RWPE2 (cell line): ENCODE measurements around the gene MCF2L.

ENCODE experiments used
- ATAC-seq: fragments of 200-7000 bp; cut with Tn5 transposase; 3 replicates; pipeline ENCODE4 v1.9.1; 2021; ENCODE audit warnings: low read depth
- DNase-seq: peaks from one replicate; pipeline ENCODE4 v3.0.0-alpha.2; 2020; ENCODE audit warnings: low spot score
- H3K27ac ChIP-seq: fragments of 450-650 bp; 2 replicates; pipeline ENCODE4 v1.5.1; 2017; ENCODE audit warnings: mild to moderate bottlenecking; ENCODE audit not compliant: poor library complexity, severe bottlenecking
- H3K27me3 ChIP-seq: fragments of 250-450 bp; sonication (Bioruptor Pico); 2 replicates; pipeline ENCODE4 v1.5.1; 2021; ENCODE audit warnings: mild to moderate bottlenecking, moderate library complexity; ENCODE audit not compliant: insufficient read depth, poor library complexity, severe bottlenecking
- H3K36me3 ChIP-seq: fragments of 250-450 bp; sonication (Bioruptor Pico); 2 replicates; pipeline ENCODE4 v1.5.1; 2020; ENCODE audit warnings: low read depth, mild to moderate bottlenecking, moderate library complexity
- H3K4me1 ChIP-seq: fragments of 250-450 bp; sonication (Bioruptor Pico); 2 replicates; pipeline ENCODE4 v1.5.1; 2021; ENCODE audit warnings: mild to moderate bottlenecking, moderate library complexity; ENCODE audit not compliant: insufficient read depth, poor library complexity, severe bottlenecking
- H3K4me3 ChIP-seq: fragments of 250-450 bp; sonication (Bioruptor Pico); 2 replicates; pipeline ENCODE4 v1.5.1; 2021; ENCODE audit warnings: mild to moderate bottlenecking, moderate library complexity; ENCODE audit not compliant: severe bottlenecking
- H3K9me3 ChIP-seq: fragments of 250-450 bp; sonication (Bioruptor Pico); 2 replicates; pipeline ENCODE4 v1.5.1; 2021; ENCODE audit warnings: mild to moderate bottlenecking, moderate library complexity; ENCODE audit not compliant: severe bottlenecking
- CTCF ChIP-seq: fragments of 450-650 bp; IDR thresholded peaks from one replicate; pipeline ENCODE4 v1.5.1; 2017; ENCODE audit warnings: mild to moderate bottlenecking, moderate library complexity; ENCODE audit not compliant: poor library complexity, severe bottlenecking

Gene MCF2L

DNA sequence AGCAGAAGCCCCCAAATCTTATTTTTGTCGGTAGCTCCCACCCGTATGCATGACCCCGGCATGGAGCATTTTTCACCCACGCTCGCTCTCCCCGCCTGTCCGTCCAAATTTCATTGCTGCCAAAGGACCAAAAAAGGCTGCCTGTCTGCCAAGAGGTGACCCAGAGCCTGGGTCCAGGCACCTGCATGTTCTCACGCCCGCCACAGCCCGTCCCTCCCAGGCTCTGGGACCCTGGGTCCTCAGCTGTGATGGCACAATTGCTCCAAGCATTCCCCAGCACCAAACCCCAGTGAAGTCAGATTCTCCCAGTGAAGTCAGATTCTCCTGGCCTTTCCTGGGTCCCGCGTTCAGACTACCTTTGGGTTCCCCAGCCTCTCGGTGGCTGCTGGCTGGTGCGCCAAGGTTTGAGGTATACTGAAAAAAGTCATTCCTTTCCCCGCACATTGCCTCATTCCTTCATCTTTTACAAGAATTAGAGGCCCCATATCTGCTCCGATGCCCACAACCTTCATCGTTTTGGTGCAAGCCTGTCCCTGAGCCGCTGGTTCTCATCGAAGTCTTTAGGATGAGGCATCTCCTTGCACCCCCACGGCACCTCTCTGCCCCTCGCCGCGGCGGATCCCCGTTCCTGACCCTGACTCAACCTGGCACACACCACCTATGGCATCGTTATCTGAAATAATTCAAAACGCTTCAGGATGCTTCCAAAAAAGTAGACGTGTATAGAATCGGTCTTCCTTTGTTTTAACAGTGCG lies 77.3 kb downstream of the MCF2L start:
- H3K36me3 ChIP-seq, result no peaks in the 10 kb centered on the region
- H3K9me3 ChIP-seq, result no peaks in the 10 kb centered on the region
- no peak for ATAC-seq
- H3K4me3 ChIP-seq, result no peak overlapping the region
- no peak for TF ChIP-seq CTCF
- H3K27me3 ChIP-seq, result peaks cover 8% of the 10 kb centered on the region
- no peaks in the 10 kb centered on the region for H3K4me1 ChIP-seq
- DNase-seq, result no peak
- no peak overlapping the region for H3K27ac ChIP-seq

DNA sequence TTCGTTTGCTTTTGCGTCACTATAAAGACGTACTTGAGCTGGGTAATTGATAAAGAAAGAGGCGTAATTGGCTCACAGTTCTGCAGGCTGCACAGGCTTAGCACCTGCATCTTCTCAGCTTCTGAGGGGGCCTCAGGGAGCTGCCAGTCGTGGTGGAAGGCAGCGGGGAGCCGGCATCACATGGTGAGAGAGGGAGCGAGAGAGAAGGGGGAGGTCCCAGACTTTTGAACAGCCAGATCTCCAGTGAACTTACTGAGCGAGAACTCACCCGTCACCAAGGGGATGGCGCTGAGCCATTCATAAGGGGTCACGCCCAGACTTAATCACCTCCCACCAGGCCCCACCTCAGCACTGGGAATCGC lies 77.8 kb downstream of the MCF2L start:
- Histone ChIP-seq H3K27ac (no peak overlapping the region), H3K4me1 (no peaks in the 10 kb centered on the region), H3K4me3 (no peak overlapping the region), H3K27me3 (peaks cover 8% of the 10 kb centered on the region), H3K36me3 (no peaks in the 10 kb centered on the region), H3K9me3 (no peaks in the 10 kb centered on the region)
- ATAC-seq, result no peak
- DNase-seq, result no peak
- no peak for TF ChIP-seq CTCF

DNA sequence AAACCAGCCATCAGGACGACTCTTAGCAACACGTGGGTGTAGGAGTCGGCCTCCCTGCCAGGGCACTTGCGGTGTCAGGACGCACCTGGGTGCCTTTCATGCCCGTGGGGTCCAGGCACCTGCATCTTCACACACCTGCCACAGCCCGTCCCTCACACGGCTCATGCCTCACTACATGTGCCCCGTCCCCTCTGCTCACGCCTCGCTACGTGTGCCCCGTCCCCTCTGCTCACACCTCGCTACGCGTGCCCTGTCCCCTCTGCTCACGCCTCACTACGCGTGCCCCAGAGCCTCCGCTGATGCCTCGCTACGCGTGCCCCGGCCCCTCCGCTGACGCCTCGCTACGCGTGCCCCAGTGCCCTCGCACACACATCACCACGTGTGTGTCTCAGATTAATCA lies 78.6 kb downstream of the MCF2L start:
- Histone ChIP-seq H3K27me3 (peaks cover 16% of the 10 kb centered on the region), H3K36me3 (no peaks in the 10 kb centered on the region), H3K9me3 (no peaks in the 10 kb centered on the region), H3K27ac (no peak overlapping the region), H3K4me3 (no peak overlapping the region), H3K4me1 (no peaks in the 10 kb centered on the region)
- ATAC-seq (no peak), DNase-seq (peak; percentile 38)
- no peak for TF ChIP-seq CTCF

GRCh38 chr13:113048766-113049165 lies 79.8 kb downstream of the MCF2L start:
- Histone ChIP-seq H3K27me3 (peaks cover 15% of the 10 kb centered on the region), H3K4me3 (no peak overlapping the region), H3K36me3 (no peaks in the 10 kb centered on the region), H3K9me3 (no peaks in the 10 kb centered on the region), H3K4me1 (no peaks in the 10 kb centered on the region), H3K27ac (no peak overlapping the region)
- no peak for TF ChIP-seq CTCF
- peak; percentile 40 for DNase-seq
- ATAC-seq, result no peak

DNA sequence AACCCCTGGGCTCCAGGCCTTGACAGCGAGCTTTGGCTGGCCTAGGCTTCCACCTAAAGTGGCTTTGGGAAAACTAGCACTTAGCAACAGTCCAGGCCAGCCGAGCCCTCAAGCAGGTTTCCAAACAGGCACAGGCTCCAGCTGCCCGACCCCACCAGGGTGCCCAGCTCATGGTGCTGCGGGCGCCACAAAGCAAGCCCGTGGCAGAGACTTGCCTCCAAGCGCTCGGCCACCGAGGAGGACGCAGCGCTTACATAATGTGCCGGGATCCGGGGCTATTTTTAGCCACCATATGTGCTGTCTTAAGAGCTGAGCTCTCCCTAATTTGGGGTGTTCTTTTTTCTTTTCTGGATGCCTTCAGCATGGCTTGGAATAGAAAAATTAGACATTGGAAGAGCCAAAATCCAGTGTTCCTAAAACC lies 80.5 kb downstream of the MCF2L start:
- peaks cover 13% of the 10 kb centered on the region for H3K27me3 ChIP-seq

More for the DNA sequence above, 80.5 kb downstream of the MCF2L start:
- ATAC-seq (no peak), DNase-seq (peak; percentile 40)
- H3K27ac ChIP-seq, result no peak overlapping the region
- no peaks in the 10 kb centered on the region for H3K9me3 ChIP-seq
- no peaks in the 10 kb centered on the region for H3K36me3 ChIP-seq
- no peak overlapping the region for H3K4me3 ChIP-seq
- no peak for TF ChIP-seq CTCF
- no peaks in the 10 kb centered on the region for H3K4me1 ChIP-seq
